ENCODE results near the gene WDR74.

- no peak for TF ChIP-seq CTCF (IDR thresholded peaks at IDR 0.05)
- no peak for TF ChIP-seq POLR2AphosphoS5 (IDR thresholded peaks at IDR 0.05)
These were observed 36.5 kb upstream of the WDR74 start for GRCh38 chr11:62875698-62876478.
